Epithelial cell of esophagus (primary cell): ENCODE measurements around the gene NCCRP1.
"Not testable (repeated sequence)": the region's sequence is repeated elsewhere in the genome, so short reads cannot be mapped to it uniquely, and the experiment has no call there.

Experiments
- DNase-seq: peaks from one replicate; pipeline ENCODE4 v3.0.0; 2010; ENCODE audit warnings: low read depth
- H3K4me3 ChIP-seq: 2 replicates; pipeline ENCODE4 v1.5.1; 2011; ENCODE audit warnings: mild to moderate bottlenecking, low read length, control low read depth
- TF ChIP-seq, protein P1 (sequence below): IDR thresholded peaks from 2 replicates; pipeline ENCODE4 v1.5.1; 2011; ENCODE audit warnings: low read depth, mild to moderate bottlenecking, low read length, control low read depth, inconsistent platforms; ENCODE audit not compliant: insufficient read depth; ENCODE audit errors: missing control alignments

The NCCRP1 gene

DNA sequence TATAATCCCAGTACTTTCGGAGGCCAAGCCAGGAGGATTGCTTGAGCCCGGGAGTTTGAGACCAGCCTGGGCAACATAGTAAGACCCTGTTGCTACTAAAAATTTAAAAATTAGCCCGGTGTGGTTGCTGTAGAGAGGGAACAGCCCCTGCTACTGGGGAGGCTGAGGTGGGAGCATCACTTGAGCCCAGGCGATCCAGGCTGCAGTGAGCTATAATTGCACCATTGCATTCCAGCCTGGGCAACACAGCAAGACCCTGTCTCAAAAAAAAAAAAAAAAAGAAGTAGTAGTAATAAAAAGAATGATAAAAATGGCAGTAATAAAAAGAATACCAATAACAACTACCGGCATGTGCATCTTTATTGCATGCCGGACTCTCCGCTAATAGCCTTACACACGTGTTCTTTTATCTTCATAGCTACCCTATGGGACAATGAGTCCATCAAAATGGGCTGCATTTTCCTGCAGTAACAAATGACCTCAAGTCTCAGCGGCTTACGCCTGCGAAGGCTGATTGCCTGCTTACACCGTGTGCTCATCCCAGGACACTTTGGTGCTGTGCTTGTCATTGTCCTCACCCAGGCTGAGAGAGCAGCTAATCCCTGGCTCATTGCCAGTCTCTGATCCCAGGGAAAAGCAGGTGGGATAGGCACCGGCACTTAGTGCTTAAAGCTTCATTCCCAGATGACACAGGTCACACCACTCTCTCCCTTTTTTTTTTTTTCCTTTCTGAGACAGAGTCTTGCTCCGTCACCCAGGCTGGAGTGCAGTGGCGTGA is 21.7 kb downstream of the NCCRP1 start:
- no peak for DNase-seq
- TF ChIP-seq, protein P1, sequence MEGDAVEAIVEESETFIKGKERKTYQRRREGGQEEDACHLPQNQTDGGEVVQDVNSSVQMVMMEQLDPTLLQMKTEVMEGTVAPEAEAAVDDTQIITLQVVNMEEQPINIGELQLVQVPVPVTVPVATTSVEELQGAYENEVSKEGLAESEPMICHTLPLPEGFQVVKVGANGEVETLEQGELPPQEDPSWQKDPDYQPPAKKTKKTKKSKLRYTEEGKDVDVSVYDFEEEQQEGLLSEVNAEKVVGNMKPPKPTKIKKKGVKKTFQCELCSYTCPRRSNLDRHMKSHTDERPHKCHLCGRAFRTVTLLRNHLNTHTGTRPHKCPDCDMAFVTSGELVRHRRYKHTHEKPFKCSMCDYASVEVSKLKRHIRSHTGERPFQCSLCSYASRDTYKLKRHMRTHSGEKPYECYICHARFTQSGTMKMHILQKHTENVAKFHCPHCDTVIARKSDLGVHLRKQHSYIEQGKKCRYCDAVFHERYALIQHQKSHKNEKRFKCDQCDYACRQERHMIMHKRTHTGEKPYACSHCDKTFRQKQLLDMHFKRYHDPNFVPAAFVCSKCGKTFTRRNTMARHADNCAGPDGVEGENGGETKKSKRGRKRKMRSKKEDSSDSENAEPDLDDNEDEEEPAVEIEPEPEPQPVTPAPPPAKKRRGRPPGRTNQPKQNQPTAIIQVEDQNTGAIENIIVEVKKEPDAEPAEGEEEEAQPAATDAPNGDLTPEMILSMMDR: no peak

DNA sequence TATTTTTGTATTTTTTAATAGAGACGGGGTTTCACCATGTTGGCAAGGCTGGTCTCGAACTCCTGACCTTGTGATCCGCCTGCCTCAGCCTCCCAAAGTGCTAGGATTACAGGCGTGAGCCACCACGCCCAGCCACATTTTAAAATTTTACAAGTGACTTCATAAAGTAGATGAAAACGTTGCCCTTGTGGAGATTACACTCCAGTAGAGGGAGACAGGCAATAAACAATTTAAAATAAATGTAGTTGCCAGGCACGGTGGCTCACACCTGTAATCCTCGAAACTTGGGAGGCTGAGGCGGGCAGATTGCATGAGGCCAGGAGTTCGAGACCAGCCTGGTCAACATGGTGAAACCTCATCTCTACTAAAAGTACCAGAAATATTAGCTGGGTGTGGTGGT is 22.3 kb downstream of the NCCRP1 start:
- H3K4me3 ChIP-seq, DNase-seq: not testable (repeated sequence)

More for the DNA sequence above, 21.7 kb downstream of the NCCRP1 start:
- H3K4me3 ChIP-seq: no peak overlapping the region

DNA sequence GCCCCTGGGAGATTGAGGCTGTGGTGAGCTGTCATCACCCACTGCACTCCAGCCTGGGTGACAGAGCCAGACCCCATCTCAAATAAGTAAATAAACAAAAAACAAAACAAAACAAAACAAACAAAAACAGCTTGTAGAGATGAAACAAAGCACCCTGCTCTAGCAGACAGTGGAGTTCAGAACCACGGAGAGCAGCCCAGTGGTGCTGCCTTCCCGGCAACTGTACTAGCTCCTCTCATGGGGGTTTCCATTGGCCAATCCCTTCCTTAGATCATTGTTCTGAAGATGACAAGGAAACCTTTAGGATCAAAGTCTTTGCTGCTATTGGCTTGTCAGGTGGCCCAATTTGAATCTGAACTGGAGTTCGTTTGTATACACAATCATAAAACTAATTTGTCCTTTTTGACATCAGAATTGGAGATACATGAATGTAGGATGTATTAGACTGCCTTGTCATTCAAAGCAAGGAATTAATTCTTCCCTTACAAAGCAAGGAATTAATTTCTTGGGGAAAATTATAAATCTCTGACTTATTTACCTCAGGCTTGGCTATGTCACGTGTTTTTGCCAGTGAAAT is 27.0 kb downstream of the NCCRP1 start:
- TF ChIP-seq, protein P1: no peak
- peak; percentile 47 for DNase-seq
- H3K4me3 ChIP-seq: no peak overlapping the region

DNA sequence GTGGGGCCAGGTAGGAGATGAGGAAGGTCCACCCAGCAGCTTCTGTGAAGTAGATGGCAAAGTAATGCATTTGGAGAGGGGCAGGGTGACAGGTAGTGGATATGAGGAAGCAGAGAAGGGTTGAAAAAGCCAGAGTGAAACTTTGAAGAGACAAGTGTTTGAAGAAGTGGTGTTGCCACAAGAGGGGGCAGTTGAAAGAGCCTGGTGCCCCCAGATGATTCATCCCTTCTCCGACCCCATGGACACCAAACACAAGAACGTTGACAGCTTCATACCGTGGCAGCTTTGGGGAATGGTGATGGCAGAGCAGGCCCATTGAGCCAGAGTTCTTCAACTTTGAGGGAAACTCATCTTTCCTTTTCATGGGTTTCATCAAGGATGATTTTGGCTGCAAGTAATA is 28.1 kb downstream of the NCCRP1 start:
- no peak for DNase-seq
- no peak overlapping the region for H3K4me3 ChIP-seq
- TF ChIP-seq, protein P1: no peak

DNA sequence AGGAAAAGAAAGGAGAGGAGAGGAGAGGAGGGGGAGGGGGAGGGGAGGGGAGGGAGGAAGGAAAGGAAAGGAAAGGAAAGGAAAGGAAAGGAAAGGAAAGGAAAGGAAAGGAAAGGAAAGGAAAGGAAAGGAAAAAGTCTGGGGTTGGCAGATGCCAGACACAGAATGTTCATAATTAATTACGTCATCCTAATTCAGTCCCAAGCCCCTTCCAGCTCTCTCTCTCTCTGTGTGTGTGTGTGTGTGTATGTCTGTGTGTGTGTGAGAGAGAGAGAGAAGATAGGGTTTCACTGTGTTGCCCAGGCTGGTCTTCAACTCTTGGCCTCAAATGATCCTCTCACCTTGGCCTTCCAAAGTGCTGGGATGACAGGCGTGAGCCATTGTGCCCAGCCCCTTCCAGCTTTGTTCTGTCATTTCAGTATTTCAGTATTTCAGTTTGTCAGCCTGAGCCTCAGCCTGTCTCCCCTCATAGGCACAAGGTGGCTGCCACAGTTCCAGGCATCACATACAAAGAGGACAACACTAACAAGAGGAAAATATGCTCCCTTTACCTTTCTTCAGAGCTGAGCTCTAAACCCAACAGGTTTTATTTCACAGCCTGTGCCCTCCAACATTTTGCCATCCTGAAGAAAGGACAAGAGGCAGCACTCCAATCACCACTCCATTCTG is 33.5 kb downstream of the NCCRP1 start:
- H3K4me3 ChIP-seq: no peak overlapping the region
- TF ChIP-seq, protein P1: no peak
- no peak for DNase-seq

DNA sequence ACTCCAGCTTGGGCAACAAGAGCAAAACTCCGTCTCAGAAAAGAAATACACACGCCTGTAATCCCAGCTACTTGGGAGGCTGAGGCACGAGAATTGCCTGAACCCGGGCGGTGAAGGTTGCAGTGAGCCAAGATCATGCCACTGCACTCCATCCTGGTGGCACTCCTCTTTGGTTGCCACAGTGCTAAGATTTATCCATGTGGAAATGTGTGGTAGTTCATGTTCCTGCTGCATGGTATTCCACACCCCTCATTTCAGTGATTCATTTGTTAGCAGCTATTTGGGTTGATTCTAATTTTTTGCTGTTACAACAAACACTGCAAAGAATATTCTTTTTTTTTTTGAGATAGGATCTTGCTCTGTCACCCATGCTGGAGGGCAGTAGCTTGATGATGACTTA is 35.9 kb downstream of the NCCRP1 start:
- no peak for DNase-seq
- TF ChIP-seq, protein P1: no peak
- no peak overlapping the region for H3K4me3 ChIP-seq

DNA sequence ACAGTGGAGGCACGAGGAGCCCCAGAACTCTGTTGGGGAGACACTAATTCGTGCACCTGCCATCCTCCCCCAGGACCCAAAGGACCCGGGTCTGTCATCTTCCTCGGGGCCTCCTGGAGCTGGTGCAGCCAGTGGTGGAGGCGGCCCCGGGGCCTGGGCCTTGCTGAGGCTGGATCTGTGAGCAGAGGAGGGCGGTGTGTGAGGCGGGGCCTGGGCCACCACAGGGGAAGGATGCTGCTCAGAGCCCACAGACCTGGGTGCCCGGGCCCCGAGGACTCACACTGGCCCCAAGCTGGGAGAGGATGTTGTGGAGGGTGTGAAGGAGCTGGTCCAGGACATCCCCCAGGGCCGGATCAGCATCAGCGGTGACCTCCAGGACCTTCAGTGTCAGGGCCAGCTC is 39.8 kb downstream of the NCCRP1 start:
- DNase-seq: no peak
- H3K4me3 ChIP-seq: no peak overlapping the region
- TF ChIP-seq, protein P1: no peak
